GM18517 (cell line): Measurements from ENCODE around the gene TEDC2.

Experiments
- ATAC-seq: cut with Tn5 transposase; IDR thresholded peaks from one replicate; pipeline ENCODE4 v1.9.1; 2021; ENCODE audit warnings: mild to moderate bottlenecking, moderate library complexity; ENCODE audit not compliant: unreplicated experiment

Gene TEDC2

GRCh38 chr16:2464333-2464732 lies 4.4 kb downstream of the TEDC2 start:
- no peak for ATAC-seq

- no peak for ATAC-seq
Observed at GRCh38 chr16:2465653-2466415, 5.9 kb downstream of the TEDC2 start.

- no peak for ATAC-seq
Observed at GRCh38 chr16:2466667-2467527, 7.0 kb downstream of the TEDC2 start.

GRCh38 chr16:2467528-2468232 lies 7.8 kb downstream of the TEDC2 start:
- no peak for ATAC-seq

GRCh38 chr16:2468233-2468724 lies 8.4 kb downstream of the TEDC2 start:
- no peak for ATAC-seq

- ATAC-seq: no peak
Observed at GRCh38 chr16:2468725-2469398, 9.0 kb downstream of the TEDC2 start.

- no peak for ATAC-seq
Observed at GRCh38 chr16:2469399-2470233, 9.7 kb downstream of the TEDC2 start.

GRCh38 chr16:2470234-2470601 lies 10.3 kb downstream of the TEDC2 start:
- ATAC-seq: no peak

GRCh38 chr16:2470603-2471015 lies 10.7 kb downstream of the TEDC2 start:
- ATAC-seq: no peak

GRCh38 chr16:2471016-2471652 lies 11.2 kb downstream of the TEDC2 start, which contains the start of gene NTN3:
TSS of gene NTN3 (plus strand) at chr16:2471297. CDS start at chr16:2471702, 405 bp downstream.
- ATAC-seq: no peak

- no peak for ATAC-seq
Observed at GRCh38 chr16:2471653-2472487, 12.0 kb downstream of the TEDC2 start.

GRCh38 chr16:2472488-2472864 lies 12.6 kb downstream of the TEDC2 start:
- no peak for ATAC-seq

- ATAC-seq: no peak
Observed at GRCh38 chr16:2472885-2473445, 13.1 kb downstream of the TEDC2 start.

GRCh38 chr16:2473446-2473926 lies 13.6 kb downstream of the TEDC2 start:
- no peak for ATAC-seq

GRCh38 chr16:2473999-2474876 lies 14.3 kb downstream of the TEDC2 start:
- peak; percentile 29 for ATAC-seq

GRCh38 chr16:2474877-2475412 lies 15.0 kb downstream of the TEDC2 start, which contains the start of gene TBC1D24:
TSS of gene TBC1D24 (plus strand) at chr16:2475127. CDS start at chr16:2496149, 21,022 bp downstream.
- ATAC-seq: peak; percentile 43
